ENCODE results near the gene DLD.
"Not testable (repeated sequence)": the region's sequence is repeated elsewhere in the genome, so short reads cannot be mapped to it uniquely, and the experiment has no call there.

Gene DLD

DNA sequence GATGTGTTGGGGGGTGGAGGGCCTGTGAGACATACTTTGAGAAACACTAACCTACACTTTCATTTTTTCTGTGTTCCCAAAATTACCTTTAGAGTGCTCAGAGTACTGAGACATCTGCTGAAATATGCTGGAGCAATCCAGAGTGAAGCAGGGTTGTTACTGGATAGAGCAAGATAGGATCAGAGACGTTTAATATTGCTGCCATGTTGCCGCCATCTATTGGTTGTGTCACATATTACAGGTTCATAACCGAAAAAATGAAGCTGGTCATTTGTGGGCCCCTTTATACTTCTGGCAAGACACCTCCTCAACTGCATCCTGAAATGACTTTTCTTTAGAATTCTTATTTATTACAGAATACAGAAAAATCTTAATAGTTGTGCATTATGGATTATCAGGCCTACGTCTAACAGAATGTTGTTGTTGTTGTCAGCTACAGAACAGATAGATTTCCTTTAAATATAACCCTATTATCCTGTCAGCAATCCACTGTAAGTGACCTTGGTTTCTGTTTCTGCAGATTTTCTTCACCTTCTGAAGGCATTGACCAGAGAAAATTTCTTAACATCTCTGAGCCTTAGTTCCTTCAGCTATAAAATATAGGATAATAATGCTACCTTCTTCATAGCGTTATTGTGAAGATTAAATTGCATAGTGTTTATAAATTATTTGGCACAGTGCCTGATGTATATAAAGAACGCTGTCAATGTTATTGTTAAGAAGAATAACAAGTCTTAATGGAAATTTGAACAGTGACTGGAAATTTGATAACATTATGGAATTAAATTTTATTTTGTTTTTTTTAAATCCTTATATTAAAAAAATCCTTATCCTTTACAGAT, 16.2 kb upstream of the DLD start:
- peak in 2 of 5 experiments; percentile 35 to 66 for DNase-seq

DNA sequence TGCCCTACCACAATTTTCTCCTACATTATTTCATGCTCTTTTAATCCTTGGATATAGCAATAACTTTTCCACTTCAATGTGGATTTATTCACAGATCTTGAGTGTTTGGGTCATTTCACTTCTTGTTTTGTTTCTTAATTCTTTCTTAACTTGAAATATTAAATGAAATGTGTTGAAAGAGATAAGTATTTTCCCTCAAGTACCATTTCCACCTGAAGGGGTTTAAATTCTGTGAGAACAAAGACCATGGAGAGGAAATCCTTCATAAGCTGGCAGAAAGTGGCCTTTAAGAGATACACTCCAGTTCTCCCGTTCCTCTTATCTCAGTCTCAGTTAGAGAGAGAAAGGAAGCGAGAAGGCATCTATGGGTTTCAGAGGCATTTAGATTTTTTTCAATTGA, 14.1 kb upstream of the DLD start:
- DNase-seq: no peak

DNA sequence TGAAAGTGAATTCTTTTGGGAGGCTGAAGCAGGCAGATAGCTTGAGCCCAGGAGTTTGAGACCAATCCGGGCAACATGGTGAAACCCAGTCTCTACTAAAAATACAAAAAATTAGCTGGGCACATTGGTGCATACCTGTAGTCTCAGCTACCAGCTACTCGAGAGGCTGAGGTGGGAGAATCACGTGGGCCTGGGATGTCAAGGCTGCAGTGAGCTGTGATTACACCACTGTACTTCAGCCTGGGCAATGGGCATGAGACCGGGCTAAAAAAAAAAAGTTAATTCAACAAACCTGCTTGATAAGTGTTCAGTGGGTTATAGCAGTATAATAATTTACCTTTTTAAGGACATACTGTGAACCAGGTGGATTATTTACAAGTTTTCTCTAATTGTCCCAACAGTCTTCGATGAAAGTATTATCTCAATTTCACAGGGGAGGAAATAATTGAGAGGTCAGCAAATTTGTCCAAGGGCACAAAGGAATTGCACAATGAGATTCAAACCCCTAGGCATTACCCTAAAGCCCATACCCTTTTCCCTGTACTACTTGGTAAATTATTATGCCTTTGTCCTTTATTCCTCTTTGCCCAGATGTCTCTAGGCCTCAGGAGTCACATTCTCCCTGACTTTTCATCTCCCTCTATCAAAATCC, 13.1 kb upstream of the DLD start:
- DNase-seq: no peak

DNA sequence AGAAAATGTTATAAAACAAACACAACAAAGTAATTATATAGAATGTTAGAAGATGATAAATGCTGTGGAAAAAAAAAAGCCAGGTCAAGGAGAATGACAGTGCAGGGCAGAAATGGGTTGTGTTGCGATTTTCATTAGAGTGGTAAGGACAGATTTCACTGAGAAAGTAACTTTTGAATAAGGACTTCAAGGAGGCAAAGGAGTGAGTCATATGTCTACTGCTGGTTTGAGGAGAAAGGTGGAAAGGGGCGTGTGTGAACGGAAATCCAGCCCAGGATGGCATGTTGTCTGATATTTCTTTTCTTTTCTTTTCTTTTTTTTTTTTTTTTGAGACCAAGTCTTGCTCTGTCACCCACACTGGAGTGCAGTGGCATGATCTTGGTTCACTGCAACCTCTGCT, 12.3 kb upstream of the DLD start:
- DNase-seq: peak in 1 of 5 experiments; percentile 28

DNA sequence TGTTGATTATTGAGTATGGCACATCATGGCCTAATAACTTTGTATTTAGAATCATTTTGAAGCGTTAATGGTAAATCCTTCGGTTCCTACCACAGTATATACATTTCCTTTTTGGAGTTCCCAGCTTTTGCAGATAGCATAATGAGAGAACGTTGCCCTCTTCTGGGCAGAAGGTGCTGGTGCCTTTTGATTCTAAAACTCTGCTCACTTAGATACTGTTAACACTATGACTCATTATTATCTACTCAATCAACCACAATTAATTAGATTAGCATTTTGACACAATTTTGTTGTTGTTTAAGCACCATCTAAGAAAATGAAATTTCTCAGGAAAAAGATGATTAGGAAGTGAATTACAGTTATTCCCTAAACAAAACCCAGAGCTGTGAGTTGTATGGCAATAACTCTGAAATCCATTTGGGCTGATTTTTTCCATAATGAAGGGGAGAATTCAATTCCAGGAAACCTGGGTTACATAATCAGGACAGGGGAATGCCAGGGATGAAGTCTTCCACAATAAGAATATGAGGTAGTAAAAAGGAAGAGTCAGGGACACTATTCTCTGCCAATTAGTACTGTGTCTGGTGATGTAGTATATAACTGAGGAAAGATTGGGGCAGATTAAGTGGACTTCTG, 11.5 kb upstream of the DLD start:
- DNase-seq: peak in 2 of 5 experiments; percentile 20 to 68

DNA sequence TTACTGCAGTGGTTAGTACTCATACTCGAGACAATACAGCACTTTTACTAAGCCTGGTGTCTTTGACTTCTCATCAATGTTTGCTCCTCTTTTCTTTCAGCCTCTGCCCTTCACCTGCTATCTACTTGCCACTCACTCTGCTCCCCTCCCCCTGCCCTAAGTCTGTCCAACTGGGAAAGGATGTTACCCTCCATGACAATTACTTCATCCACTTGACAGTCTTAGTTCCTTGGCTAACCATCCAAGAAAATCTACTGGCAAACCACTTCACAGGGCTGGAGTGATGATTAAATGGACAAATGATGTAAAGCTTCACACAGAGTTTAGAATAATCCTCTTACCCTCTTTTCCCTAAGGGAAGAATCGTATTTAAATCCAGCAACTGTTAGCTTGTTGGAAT, 8.2 kb upstream of the DLD start:
- no peak for DNase-seq

DNA sequence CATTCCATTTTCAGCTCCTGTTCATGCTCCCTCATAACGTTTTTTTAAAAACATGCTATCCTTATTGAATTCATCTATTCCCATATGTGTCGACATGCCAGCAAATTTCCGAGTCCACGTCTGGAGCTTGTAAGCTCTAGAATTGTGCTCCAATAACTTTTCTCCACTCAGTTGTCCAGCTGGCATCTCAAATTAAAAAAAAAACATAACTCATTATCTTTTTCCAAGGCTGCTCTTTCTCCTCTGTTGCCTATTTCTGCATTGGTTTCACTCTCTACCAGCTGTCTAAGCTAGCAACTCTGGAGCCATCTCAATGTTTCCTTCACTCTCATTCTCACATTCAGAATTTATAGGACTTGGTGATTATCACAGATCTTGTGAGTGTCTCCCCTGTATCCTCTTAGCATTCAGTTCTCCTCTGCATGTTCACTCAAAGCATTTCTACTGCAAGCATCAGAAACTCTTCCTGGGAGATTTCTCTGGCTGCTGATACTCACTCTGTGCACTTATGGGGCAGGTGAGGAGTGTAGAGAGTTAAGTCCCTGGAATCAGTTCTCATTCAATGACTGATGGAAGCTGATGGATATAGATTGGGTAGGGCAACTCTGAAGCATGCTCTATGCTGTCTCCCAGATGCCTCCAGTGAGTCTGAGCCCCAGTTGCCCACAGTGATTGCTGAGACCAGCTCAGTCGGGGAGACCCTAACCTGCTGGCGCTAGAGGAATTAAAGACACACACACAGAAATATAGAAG, 6.7 kb upstream of the DLD start:
- no peak for DNase-seq

DNA sequence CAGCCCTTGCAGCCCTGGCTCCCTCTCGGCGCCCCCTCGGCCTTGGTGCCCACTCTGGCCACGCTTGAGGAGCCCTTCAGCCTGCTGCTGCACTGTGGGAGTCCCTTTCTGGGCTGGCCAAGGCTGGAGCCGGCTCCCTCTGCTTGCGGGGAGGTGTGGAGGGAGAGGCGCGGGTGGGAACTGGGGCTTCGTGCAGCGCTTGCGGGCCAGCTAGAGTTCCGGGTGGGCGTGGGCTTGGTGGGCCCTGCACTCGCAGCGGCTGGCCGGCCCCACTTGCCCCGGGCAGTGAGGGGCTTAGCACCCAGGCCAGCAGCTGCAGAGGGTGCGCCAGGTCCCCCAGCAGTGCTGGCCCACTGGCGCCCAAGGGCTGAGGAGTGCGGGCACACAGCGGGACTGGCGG, 3.2 kb upstream of the DLD start:
- DNase-seq: not testable (repeated sequence)

DNA sequence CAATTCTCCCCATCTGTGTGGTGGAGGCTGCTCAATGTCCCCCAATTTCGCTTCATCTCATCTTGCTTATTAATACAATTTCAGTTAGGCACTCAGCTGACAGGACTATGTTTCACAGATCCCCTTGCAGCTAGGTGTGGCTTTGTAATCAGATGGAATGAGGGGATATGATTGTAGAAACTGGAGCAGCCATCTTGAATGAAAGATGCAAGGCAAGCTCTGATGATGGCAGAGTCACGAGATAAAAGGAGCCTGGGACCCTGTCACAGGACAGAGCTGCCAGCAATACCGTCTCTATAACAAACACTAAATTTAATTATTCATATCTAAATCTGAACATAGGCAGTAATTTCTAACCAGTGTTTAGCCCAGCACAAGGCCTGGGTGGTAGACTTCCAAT, 991 bp upstream of the DLD start:
- DNase-seq: no peak

DNA sequence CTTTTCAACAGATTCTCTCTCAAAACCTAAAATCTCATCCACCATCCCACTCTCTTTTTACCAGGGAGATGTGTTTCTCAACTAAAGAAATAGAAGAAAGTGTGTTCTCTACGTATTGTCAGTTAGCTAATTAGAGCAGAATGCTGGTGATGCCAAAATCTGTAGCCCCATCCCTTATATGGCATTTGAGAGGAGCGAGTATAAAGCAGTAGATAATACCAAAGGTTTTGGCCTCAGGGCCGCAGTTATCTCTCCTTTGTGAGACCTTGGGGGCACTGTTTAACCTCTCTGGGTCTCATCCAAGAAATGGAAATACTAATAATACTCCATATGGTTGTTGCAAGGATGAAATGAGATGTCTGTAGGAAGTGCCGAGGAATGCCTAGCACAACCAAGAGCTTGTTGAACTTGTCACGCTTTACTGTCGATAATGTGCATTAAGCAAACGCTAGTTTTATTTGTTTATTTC, 456 bp upstream of the DLD start:
- DNase-seq: peak in 1 of 5 experiments; percentile 30

DNA sequence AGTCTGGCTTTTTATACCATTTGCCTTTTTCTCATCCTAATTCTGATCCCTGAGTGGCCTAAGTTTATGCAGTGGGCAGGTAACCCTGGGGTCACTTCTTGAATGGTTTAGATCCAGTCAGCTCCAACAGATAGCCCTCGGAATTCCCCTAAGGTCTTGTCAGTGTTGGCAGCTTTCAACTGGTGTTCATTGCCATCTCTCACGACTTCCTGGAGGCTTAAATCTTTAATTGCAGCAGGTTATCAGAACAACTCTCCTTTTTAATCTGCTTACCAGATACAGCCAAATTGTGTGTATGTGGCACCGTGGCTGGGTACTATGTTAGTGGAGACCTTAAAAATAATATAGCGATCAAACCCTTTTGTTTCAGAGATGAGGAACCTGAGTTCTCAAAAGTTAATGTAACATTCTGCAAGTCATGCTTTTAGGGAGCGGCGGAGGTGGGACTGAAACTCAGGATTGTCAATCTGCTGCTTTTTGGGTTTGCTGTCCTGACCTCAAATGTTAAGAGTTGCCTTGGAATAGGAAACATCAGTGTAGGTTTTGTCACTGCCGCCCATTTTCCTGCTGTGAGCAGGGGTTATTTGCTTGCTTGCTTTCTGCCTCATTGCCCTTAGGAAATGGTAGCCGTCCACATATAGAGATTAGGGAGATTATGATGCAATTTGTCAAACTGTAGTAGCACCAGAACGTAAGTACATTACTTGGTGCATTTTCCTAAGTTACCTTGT, 818 bp downstream of the DLD start:
- peak in 2 of 5 experiments; percentile 33 to 56 for DNase-seq

DNA sequence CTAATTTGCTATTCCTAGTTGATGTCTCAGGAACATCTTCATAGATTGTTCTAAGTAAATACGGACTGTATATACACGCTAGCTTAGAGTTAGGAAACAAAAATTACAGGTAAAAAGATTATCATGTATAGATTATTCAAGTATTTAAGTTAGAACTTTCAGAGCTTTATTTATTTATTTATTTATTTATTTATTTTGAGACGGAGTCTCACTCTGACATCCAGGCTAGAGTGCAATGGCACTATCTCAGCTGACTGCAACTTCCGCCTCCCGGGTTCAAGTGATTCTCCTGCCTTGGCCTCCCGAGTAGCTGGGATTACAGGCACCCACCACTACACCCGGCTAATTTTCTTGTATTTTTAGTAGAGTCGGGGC, 1.4 kb downstream of the DLD start:
- not testable (repeated sequence) for DNase-seq

DNA sequence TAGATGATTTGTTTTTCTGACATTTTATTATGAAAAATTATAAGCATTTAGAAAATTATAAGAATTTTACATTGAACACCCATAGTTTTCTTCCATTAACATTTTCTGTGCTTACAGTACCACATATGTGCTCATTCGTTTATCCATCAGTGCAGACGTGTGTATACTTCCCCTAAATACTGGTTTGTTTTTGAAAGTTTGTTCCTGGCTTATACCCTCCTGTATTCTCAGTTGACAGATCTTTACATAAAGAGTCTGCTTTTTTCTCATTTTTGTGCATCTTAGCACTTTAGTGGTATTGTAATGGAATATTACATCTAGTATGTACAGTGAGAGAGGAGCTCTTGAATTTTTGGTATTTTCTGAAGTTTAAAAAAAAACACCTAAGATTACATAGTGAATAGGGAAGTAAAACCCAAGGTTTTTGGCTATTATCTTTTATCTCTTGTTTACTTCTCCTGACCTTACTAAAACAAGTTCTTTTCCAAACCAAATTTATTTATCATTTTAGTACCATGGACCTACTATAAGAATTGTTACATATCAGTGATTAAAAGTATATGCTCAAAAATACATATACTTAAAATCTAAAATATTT, 8.1 kb downstream of the DLD start:
- no peak for DNase-seq

DNA sequence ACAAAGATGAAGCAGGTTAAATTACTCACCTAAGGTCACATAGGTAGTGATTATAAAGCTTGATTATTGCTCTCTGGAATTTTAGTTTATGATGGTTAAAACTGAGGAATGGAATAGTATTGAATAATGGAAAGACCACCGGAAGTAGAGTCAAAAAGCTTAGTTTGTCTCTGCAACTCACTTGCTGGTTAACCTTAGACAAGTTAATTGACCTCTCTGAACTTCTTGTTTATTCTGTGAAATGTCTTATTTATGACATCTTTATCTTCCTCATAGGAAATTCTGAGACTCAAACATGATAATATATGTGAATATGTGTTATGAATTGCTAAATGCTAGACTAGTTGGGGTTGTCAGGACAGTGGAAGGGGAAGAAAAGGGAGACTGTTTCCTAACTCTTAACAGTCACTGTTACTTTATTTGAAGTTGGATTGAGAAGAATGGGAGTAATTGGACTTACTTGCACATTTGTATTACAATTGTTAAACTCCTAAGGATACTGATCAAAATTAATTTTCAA, 9.6 kb downstream of the DLD start:
- DNase-seq: no peak

DNA sequence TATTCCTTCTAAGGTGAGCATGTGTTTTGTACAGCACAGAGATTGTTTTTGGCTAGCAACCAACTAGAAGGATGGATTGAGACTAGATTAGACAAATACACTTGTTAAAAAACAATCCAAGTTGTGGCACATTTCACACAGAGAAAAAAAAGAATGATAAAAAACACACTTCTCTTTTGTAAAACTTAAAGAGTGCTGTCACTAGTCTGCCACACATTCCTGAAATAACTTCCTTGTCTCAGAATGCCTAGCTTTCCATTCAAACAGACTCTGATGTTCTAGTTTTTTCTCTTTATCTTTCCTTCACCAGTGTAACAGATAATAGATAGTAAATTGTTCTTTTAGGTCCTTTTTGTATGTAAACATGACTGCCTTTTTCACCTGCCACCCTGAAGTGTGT, 11.4 kb downstream of the DLD start:
- DNase-seq: no peak

DNA sequence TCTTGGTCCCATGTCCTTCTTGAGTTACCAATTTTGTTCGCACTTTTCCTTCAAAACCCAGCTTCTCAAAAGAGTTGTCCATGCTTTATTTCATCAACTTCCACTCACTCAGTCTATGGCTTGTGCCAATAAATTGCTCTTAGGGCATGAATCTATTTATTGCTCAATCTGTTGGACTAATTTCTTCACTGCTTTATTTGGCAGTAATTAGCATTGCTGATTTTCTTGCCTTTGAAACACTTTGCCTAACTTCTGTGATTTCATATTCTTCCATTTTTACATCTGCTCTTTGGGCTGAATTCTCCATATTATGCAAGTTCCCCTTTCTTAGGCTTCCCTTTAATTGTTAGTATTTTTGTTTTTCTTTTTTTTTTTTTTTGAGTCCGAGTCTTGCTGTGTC, 16.8 kb downstream of the DLD start:
- no peak for DNase-seq

DNA sequence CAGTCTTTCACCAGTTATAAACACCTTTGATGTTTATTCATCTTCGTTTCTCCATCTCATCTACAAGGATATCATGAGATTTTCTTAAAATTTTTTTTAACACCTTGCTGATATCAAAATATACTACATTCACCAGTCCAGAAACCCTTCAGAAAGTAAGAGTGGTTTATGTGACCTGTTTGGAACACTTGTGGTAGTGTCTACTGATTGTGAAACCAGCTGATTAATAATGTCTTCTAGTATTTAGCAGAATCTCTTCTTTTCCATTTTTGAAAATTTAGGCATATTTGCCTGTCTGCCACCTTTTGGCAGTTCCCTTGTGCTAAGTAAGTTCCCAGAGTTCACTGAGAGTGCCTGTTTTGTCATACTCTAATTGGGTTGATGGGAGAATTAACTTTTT, 18.5 kb downstream of the DLD start:
- DNase-seq: no peak

DNA sequence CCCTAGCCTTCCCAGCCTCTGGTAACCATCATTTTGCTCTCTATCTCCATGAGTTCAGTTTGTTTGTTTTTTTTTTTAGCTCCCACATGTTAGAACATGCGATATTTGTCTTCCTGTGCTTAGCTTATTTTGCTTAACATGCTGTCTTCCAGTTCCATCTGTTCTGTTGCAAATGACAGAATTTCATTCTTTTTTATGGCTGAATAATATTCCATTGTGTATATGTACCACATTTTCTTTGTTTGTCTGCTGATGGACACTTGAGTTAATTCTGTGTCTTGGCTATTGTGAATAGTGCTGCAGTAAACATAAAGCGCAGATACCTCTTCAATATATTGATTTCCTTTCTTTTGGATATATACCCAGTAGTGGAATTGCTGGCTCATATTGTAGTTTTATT, 21.0 kb downstream of the DLD start:
- DNase-seq: no peak

DNA sequence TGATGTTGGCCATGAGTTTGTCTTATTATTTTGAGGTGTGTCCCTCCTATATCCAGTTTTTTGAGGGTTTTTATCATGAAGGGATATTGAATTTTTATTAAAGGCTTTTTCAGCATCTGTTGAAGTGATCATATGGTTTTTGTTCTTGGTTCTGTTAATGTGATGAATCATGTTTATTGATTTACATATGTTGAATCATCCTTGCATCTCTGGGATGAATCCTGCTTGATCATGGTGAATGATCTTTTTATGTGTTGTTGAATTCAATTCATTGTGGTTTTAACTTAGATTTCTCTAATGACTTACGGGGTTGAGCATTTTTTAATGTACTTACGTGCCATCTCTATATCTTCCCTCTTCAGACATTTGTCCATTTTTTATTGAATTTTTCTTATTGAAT, 22.9 kb downstream of the DLD start:
- no peak for DNase-seq

DNA sequence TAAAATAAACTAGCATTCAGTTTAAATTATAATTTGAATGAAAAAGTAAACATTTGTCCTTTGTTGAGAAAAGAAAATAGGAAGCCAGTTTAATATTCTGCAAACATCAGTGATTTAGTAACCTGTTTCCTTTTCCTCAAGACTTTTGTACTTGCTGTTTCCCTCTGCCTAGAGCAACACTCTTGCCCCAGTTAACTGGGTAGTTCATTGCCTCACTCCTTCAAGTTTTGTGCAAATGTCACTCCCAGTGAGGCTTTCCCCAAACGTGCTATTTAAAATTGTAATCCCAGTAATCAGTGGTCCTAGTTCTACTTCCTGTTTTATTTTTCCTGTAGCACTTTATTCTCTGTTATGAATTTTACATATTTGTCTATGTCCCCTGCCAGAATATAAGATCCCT, 23.8 kb downstream of the DLD start:
- no peak for DNase-seq

DNA sequence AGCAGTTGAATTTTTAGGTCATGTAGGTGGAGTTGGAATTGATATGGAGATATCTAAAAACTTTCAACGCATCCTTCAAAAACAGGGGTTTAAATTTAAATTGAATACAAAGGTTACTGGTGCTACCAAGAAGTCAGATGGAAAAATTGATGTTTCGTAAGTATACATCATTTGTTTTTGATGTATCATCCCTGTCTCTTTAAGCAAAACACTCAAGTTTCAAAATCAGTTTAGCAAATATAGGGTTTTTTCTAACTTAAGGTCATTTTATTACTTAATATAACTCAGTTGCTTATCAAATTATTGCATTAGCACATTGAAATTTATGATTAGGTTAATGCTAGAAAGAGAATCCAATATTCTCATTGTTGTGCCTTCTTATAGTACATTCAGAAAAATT, 24.6 kb downstream of the DLD start:
- DNase-seq: no peak

Data from T-helper 2 cell (primary cell).